ENCODE measurements around the gene ABHD8.

The ABHD8 gene

GRCh38 chr19:17243830-17244617 is 59.2 kb downstream of the ABHD8 start:
- in situ Hi-C loops (cut with MboI; ENCODE audit: low sequenced_read_pairs) = no loop called here

GRCh38 chr19:17243211-17243829 is 59.9 kb downstream of the ABHD8 start:
- in situ Hi-C loops (cut with MboI; ENCODE audit: low sequenced_read_pairs) = no loop called here

- in situ Hi-C loops (cut with MboI; ENCODE audit: low sequenced_read_pairs) = no loop called here
Measured at GRCh38 chr19:17242431-17243208, 60.6 kb downstream of the ABHD8 start.

Measured in hTERT RPE-1 (cell line).